ENCODE measurements around the gene COX19.

DNA sequence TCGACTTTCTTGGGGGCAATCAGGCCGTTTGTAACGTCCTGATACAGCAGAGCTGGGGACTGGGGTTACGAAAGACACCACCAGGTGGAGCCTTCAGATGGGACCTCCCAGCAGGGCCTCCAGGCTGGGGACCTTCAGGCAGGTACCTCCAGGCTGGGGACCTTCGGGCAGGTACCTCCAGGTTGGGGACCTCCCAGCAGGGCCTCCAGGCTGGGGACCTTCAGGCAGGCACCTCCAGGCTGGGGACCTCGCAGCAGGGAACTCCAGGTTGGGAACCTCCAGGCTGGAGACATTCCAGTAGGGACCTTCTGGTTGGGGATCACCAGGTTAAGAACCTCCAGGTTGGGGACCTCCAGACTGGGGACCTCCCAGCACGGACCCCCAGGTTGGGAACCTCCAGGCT is 45.5 kb upstream of the COX19 start:
- TF ChIP-seq, protein P1, sequence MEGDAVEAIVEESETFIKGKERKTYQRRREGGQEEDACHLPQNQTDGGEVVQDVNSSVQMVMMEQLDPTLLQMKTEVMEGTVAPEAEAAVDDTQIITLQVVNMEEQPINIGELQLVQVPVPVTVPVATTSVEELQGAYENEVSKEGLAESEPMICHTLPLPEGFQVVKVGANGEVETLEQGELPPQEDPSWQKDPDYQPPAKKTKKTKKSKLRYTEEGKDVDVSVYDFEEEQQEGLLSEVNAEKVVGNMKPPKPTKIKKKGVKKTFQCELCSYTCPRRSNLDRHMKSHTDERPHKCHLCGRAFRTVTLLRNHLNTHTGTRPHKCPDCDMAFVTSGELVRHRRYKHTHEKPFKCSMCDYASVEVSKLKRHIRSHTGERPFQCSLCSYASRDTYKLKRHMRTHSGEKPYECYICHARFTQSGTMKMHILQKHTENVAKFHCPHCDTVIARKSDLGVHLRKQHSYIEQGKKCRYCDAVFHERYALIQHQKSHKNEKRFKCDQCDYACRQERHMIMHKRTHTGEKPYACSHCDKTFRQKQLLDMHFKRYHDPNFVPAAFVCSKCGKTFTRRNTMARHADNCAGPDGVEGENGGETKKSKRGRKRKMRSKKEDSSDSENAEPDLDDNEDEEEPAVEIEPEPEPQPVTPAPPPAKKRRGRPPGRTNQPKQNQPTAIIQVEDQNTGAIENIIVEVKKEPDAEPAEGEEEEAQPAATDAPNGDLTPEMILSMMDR (IDR thresholded peaks at IDR 0.05), result peak in 1 of 4 experiments; percentile 32
- TF ChIP-seq EP300 (IDR thresholded peaks at IDR 0.05), result no peak
